Stimulated activated naive CD8-positive, alpha-beta T cell treated with anti-CD3 and anti-CD28 coated beads, Interleukin-15, Interleukin-2, amounts not matched to agents 100 U/mL and 50 U/mL, for 24 hours (primary cell): ENCODE data around the gene CD84.
"Not testable (repeated sequence)": the region's sequence is repeated elsewhere in the genome, so short reads cannot be mapped to it uniquely, and the experiment has no call there.

Source experiments
- ATAC-seq: fragments of 150-1000 bp; cut with Tn5 transposase; one replicate; pipeline ENCODE4 v1.10.0; 2021
- DNase-seq: peaks from one replicate; pipeline ENCODE4 v3.0.0; 2021

The CD84 gene

GRCh38 chr1:160503087-160503486, 76.2 kb downstream of the CD84 start:
- DNase-seq: no peak

GRCh38 chr1:160500321-160500990, 78.8 kb downstream of the CD84 start:
- DNase-seq (no peak), ATAC-seq (no peak)

More at GRCh38 chr1:160503087-160503486, 76.2 kb downstream of the CD84 start:
- no peak for ATAC-seq

GRCh38 chr1:160499631-160500030, 79.7 kb downstream of the CD84 start:
- ATAC-seq (no peak), DNase-seq (no peak)

GRCh38 chr1:160498301-160499065, 80.8 kb downstream of the CD84 start:
- not testable (repeated sequence) for ATAC-seq, DNase-seq

- DNase-seq: no peak
- peak; percentile 81 for ATAC-seq
Measured at GRCh38 chr1:160496334-160496733, 83.0 kb downstream of the CD84 start.

GRCh38 chr1:160494620-160495019, 84.7 kb downstream of the CD84 start:
- DNase-seq: no peak

GRCh38 chr1:160492617-160493016, 86.7 kb downstream of the CD84 start:
- ATAC-seq: peak; percentile 29
- DNase-seq: no peak

More at GRCh38 chr1:160494620-160495019, 84.7 kb downstream of the CD84 start:
- no peak for ATAC-seq

- no peak for ATAC-seq
- DNase-seq: no peak
Measured at GRCh38 chr1:160491981-160492380, 87.3 kb downstream of the CD84 start.
